ENCODE results near the gene SLC12A5. TPM values are rescaled to one million over a fixed set of nuclear protein-coding genes. Genes with fewer than 3 reads are reported as not detected.

Gene SLC12A5
- total RNA-seq, 4 donors from 2014 or later = not detected

DNA sequence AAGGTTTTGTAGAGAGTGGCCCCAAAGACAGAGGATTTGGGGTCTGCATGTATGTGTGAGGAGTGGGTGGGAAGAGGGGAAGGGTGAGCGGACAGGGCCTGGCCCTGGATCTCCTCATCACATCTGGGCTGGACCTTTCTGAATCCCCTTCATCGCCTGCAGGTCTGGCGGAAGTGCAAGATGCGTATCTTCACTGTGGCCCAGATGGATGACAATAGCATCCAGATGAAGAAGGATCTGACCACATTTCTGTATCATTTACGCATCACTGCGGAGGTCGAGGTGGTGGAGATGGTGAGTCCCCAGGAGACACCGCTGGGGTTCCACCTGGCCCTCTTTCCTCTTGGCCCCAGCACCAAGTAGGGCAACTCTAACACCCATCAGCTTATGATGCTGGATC lies 24.4 kb downstream of the SLC12A5 start:
- DNase-seq = no peak
- Histone ChIP-seq H3K4me3 (no peak overlapping the region), H3K9me3 (peaks cover 0 to 1% (median 0%) of the 10 kb centered on the region in 4 donors), H3K36me3 (no peaks in the 10 kb centered on the region), H3K27ac (no peak overlapping the region), H3K27me3 (no peaks in the 10 kb centered on the region), H3K4me1 (peaks cover 0 to 11% (median 4%) of the 10 kb centered on the region in 4 donors)
- TF ChIP-seq POLR2A (IDR thresholded peaks at IDR 0.05) = no peak
- TF ChIP-seq, protein P1, sequence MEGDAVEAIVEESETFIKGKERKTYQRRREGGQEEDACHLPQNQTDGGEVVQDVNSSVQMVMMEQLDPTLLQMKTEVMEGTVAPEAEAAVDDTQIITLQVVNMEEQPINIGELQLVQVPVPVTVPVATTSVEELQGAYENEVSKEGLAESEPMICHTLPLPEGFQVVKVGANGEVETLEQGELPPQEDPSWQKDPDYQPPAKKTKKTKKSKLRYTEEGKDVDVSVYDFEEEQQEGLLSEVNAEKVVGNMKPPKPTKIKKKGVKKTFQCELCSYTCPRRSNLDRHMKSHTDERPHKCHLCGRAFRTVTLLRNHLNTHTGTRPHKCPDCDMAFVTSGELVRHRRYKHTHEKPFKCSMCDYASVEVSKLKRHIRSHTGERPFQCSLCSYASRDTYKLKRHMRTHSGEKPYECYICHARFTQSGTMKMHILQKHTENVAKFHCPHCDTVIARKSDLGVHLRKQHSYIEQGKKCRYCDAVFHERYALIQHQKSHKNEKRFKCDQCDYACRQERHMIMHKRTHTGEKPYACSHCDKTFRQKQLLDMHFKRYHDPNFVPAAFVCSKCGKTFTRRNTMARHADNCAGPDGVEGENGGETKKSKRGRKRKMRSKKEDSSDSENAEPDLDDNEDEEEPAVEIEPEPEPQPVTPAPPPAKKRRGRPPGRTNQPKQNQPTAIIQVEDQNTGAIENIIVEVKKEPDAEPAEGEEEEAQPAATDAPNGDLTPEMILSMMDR (IDR thresholded peaks at IDR 0.05) = no peak

DNA sequence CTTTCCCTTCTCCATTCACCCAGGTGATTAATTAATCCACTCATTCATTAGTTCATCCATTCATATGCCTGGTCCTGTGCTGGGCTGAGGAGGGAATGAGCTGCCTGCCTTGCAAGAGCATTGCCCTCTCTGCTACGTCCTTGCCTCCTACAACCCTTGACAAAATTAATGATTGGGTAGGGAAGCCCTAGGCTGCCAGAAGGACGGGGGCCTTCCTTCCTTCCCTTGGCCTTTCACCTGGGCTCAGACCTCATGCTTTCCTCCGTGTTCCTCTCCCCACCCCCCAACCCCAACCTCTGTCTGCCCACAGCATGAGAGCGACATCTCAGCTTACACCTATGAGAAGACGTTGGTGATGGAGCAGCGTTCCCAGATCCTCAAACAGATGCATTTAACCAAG lies 25.6 kb downstream of the SLC12A5 start:
- Histone ChIP-seq H3K4me3 (no peak overlapping the region), H3K36me3 (no peaks in the 10 kb centered on the region), H3K4me1 (peaks cover 0 to 17% (median 8%) of the 10 kb centered on the region in 4 donors), H3K27me3 (no peaks in the 10 kb centered on the region), H3K9me3 (peaks cover 0 to 6% (median 0%) of the 10 kb centered on the region in 4 donors), H3K27ac (no peak overlapping the region)
- TF ChIP-seq, protein P1 (IDR thresholded peaks at IDR 0.05) = no peak
- no peak for TF ChIP-seq POLR2A (IDR thresholded peaks at IDR 0.05)
- no peak for DNase-seq

GRCh38 chr20:46055269-46055668 lies 26.3 kb downstream of the SLC12A5 start:
- peaks cover 0 to 6% (median 0%) of the 10 kb centered on the region in 4 donors for H3K9me3 ChIP-seq
- H3K4me1 ChIP-seq = peaks cover 0 to 17% (median 8%) of the 10 kb centered on the region in 4 donors
- DNase-seq = no peak
- no peaks in the 10 kb centered on the region for H3K27me3 ChIP-seq
- no peak for TF ChIP-seq POLR2A (IDR thresholded peaks at IDR 0.05)
- TF ChIP-seq, protein P1 (IDR thresholded peaks at IDR 0.05) = no peak
- H3K36me3 ChIP-seq = peaks cover 0 to 4% (median 0%) of the 10 kb centered on the region in 3 donors
- no peak overlapping the region for H3K4me3 ChIP-seq
- H3K27ac ChIP-seq = no peak overlapping the region

- Histone ChIP-seq H3K4me1 (peaks cover 0 to 19% (median 8%) of the 10 kb centered on the region in 4 donors), H3K27me3 (no peaks in the 10 kb centered on the region), H3K4me3 (no peak overlapping the region), H3K27ac (no peak overlapping the region), H3K9me3 (peaks cover 0 to 6% (median 0%) of the 10 kb centered on the region in 4 donors), H3K36me3 (peaks cover 0 to 13% (median 0%) of the 10 kb centered on the region in 3 donors)
- no peak for TF ChIP-seq POLR2A (IDR thresholded peaks at IDR 0.05)
- no peak for DNase-seq
These were observed 27.2 kb downstream of the SLC12A5 start for GRCh38 chr20:46056027-46056833.

DNA sequence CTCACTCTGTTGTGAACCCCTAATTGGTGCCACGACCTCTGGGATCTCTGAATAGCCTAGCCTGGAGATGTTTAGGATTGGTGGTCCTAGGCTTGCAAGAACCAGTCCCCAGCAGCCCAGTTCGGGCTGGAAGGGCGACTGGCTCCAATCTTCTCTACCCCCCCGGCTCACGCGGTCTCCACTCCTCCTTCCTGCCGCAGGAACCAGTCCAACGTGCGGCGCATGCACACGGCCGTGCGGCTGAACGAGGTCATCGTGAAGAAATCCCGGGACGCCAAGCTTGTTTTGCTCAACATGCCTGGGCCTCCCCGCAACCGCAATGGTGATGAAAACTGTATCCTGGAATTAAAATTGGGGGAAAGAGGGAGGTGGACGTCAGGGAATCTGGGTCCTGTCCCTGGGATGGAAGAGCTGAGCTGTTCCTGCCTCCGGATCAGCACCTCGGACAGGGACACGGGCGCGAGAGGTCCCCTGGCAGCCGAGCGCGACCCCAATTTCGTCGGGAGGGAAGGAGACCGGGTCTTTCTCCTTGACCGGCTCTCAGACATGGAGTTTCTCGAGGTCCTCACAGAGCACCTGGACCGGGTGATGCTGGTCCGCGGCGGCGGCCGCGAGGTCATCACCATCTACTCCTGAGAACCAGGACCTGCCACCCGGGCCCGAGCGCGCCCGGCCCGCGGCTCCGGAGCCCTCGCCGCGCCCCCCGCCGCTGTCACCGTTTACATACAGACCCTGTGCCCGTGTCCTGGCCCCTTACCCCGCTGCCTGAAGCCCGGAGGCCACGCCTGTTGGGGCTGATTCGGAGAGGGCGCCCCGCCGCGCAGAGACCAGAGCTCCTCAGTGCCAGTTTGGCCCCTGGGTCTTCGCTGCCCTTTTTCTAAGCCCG lies 28.2 kb downstream of the SLC12A5 start:
- Histone ChIP-seq H3K4me3 (no peak overlapping the region), H3K36me3 (peaks cover 0 to 23% (median 0%) of the 10 kb centered on the region in 3 donors), H3K27me3 (no peaks in the 10 kb centered on the region), H3K9me3 (peaks cover 0 to 6% (median 0%) of the 10 kb centered on the region in 4 donors), H3K4me1 (peaks cover 0 to 24% (median 8%) of the 10 kb centered on the region in 4 donors), H3K27ac (no peak overlapping the region)
- no peak for DNase-seq
- TF ChIP-seq, protein P1 (IDR thresholded peaks at IDR 0.05) = no peak
- TF ChIP-seq POLR2A (IDR thresholded peaks at IDR 0.05) = no peak

All from Peyer's patch (tissue), 4 donors.